Measurements from ENCODE around the gene SERPINB6.
"Not testable (repeated sequence)": the region's sequence is repeated elsewhere in the genome, so short reads cannot be mapped to it uniquely, and the experiment has no call there.

SERPINB6 gene

DNA sequence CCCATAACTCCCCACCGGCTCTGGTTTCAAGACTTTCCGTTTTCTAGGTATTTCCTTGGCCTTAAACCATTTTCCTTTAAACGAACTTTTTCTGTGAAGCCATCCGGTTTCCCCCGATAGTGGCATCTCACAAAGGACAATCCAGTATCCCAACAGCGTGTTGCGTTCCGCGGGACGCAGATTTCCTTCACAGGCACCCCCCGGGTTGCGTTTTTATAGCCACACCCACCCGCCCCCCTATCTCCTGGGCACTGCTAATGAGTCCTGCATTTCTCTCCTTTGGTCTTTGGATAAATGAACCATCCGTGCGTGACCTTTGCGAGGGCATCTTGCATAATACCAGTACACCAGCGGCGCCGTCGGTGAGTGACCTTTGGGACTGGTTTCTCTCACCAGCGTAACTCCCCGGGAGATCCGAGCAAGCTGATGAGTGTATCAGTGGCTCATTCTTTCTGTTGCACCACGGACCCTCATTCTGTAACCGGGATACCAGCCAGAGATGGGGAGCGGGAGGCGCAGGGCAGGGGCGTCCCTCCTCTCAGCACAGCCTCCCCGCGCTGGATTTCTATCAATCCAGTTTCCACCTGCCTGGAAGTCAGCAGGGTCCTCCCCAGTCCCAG, 27.7 kb upstream of the SERPINB6 start:
- no peak for DNase-seq

DNA sequence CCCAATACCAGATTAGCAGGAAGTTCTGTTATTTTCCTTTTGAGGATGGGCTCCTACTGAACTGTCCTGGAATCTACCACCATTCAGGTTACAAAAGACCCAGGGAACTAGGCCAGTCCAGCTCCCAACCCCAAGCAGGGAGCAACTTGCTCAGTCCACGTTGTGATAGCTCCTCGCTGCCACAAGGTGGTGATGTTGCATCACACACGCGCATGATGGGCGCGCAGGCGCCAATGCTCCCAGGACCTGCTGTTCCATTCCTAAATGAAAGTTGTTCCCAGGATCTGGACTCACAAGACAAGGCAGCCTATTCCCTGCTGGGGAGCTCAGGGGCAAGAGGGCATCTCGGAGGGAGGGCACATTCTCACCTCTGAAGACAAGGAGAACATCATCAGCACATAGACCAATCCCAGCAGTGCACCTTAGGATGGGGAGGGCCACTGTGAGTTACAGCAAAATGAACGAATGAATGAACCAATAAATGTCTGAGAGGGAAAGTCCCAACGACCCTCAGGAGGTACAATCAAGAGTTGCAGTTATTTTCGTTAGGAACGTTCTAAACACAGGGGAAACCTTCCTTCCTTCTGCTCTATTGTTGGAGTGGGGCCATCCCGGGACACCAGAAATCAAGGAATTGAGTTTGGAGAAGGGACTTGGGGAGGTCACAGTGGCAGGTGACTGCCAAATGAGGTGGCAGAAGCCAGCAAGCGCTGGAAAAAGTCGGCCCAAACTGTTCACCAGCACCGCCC, 27.1 kb upstream of the SERPINB6 start:
- DNase-seq = not testable (repeated sequence)

DNA sequence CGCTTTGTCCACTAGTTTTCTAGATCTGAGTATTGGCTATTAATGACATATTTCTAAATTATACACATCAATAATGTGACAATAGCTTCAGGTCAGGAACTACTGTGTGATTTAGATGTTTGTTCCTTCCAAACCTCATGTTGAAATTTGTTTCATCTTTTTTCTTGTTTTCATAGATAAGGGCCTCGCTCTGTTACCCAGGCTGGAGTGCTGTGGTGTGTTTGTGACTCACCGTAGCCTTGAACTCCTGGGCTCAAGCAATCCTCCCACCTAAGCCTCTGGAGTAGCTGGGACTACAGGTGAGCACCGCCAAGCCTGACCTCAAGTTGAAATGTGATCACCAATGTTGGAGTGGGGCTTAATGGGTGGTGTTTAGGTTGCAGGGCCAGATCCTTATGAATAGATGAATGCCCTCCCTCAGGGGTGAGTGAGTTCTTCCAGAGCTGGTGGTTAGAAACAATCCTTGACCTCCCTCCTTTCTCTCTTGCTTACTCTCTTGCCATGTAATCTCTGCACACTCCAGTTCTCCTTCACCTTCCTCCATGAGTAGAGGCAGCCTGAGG, 22.5 kb upstream of the SERPINB6 start:
- DNase-seq = no peak

DNA sequence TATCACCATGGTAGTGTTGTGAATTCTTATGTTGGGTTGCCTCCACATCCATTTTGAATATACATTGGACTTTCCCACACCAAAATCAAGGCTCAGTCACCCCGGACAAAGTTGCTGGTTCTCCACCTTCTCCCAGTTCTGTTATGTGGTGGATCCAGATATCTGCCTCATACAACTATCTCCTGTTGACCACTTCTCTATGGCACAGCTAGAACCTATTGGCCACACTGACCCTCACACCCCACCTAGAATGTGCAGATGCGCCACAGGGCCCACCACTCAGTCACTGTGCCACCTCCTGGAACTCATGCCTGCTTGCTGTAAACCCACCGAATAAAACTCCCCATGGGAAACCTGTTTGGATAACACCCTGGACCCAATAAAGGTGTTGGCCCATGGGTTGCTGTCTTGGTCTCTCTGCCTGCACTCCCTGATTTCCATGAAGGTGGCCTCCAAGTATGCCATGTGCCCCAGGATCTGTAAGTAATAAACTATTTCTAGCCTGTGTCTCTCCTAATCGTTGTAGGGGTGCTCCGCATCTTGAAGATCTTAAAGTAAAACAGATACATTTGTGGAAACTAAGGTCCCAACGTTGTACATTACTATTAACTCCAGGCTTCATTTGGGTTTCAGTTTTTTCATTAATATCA, 21.1 kb upstream of the SERPINB6 start:
- DNase-seq = no peak

DNA sequence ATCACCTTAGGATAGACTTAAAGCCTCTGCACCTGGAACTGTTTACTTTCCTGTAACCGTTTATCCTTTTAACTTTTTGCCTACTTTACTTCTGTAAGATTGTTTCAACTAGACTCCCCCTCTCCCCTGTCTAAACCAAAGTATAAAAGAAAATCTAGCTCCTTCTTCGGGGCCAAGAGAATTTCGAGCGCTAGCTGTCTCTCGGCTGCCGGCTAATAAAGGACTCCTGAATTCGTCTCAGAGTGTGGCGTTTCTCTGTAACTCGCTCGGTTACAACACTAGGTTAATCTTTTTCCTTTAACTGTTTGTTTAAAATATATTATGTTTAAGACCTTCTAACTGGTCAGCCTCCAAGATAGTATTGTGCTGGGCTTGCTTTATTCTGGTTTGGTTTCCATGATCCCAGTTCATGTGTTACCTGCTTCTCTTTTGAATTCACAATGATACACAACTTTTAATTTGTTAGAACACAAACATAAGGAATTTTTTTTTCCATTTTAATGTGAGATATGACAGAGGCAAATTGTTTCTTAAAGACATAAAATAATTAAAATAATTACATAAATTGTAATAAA, 19.7 kb upstream of the SERPINB6 start:
- DNase-seq = no peak

DNA sequence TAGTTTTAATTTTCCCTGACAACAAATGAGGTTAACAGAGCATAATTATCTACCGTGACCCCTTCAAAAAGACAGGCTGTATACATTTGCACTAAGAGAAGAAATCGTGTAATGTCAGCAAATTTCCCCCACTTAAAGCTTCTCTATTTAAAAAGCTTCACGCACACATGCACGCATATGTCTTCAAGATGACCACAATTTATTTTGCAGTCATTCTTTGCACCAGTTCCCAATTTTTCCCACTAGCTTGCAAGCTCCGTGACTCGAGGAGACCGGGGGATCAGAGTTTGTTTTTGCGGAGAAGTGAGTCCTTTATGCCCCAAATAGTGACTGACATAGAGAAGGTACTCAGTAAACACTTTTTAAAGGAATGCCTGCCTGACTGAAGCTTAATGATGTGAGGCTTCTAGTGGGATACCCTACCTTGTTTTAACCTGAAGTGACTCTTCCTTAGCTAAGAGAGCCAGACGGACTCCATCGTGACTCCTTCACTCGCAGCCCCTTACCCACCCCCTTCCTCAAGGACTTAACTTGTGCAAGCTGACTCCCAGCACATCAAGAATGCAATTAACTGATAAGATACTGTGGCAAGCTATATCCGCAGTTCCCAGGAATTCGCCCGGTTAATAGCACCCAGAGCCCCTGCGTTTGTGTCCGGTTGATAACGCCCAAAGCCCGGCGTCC, 19.0 kb upstream of the SERPINB6 start:
- no peak for DNase-seq

DNA sequence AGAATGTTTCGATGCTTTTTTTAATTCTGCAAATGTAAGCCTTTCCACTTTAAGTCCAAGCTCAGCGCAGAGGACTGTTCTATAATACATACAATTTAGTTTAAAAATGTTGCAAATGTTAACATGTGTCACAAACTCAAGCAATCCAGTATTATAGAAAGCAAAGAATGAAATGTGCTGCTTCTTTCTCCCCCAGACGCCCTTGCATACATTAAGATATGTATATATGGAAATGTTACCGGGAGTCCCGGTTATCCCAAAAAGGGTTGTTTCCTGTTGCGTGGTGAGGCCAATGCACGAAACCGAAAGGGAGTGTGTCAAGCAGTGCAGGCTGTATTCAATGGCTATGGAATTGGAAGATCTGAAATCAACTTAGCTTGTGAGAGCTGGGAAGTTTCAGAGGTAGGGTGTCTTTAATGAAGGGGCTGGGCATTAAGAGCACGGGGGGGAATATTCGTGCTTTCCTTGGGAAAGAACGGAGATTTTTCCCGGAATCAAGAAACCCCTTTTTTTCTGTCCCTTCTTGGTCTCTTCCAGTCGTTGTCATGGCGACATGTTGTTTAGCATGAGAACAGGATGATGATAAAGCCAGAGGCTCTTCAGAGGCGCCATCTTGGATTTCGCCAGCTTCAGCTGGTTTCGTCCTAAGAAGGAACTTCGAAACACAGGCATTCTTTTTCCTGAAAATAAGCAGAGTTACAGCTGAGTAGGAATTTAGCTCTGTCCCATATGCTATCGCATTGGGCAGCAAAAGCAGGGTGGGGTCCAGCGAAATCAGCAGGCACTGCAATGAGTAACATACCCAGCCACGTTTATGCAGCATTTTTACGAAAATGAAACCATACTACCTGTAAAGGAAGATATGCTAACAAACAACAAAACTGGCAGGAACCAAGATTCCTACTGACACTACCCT, 18.2 kb upstream of the SERPINB6 start:
- DNase-seq = peak; percentile 84

DNA sequence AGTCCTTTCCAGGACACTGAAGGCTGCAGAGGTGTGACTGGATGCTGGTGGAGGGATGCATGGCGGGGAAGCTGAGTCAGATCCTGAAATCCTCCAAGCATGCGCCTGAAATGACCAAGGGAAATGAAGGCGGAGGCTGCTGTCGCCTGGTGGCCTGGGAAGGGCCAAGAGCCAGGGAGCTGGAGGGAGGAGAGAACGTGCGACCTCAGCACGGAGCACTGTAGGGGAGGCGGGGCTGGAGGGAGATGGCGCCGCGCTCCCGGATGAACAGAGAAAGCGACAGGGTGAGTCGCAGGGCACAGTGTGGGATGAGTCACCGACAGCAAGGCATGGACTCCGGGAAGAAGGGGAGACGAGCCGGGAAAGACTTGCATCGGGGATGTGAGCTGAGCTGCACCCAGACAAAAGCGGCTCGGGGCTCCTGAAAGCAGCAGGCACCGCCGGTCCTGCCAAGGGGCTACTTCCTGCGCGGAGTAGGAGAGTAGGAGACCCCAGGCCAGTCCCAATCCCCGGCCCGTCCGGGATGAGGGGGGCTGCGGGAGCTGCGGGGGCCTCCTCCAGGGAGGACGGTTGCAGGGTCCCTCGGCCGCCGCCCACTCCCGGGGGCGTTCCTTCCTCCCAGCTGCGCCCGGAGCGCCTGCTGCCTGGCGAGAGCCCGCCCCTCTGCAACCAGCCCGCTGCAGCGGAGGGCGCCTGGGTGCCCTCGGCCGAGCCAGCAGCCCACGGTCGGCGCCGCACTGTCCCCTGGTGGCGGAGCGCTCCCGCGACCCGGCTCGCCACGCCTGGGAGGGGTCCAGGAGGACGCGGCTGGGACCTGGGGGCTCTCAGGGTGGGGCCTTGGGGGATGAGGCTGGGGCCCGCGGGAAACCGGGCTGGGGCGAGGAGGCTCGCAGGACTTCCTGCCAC, 17.3 kb upstream of the SERPINB6 start:
- peak; percentile 67 for DNase-seq

DNA sequence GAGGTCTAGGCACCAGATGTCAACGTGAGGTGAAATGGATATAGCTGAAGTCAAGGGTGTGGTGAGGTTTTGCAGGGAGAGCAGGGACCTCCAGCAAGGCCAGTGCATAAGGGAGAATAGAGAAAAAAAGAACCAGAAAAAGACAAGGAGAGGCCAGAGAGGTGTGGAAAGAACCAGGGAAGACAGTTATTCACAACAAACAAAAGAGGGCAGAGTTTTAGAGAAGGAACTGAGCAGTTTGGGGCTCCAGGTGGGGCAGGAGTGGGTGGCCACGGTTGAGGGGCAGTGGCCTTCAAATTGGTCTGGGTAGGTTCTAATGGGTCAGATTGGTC, 16.7 kb upstream of the SERPINB6 start:
- DNase-seq = no peak

DNA sequence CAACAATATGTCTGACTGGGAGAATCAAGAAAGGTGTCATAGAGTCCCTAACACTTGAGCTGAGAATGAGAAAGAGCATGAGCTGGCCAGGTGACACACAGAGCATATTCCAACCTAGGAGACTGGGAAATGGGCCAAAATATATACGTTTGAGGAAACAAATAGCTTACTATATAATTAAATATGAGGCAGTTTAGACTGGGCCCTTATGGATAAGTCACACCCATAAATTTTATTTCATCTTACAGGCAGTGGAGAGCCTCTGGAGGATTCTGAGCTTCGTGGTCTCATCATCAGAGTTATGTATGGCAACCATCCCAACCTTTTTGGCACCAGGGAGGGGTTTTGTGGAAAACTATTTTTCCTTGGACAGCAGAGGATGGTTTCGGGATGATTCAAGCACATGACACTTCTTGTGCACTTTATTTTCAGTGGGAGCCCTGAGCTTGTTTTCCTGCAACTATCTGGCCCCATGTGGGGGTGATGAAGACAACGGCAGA, 15.4 kb upstream of the SERPINB6 start:
- no peak for DNase-seq

DNA sequence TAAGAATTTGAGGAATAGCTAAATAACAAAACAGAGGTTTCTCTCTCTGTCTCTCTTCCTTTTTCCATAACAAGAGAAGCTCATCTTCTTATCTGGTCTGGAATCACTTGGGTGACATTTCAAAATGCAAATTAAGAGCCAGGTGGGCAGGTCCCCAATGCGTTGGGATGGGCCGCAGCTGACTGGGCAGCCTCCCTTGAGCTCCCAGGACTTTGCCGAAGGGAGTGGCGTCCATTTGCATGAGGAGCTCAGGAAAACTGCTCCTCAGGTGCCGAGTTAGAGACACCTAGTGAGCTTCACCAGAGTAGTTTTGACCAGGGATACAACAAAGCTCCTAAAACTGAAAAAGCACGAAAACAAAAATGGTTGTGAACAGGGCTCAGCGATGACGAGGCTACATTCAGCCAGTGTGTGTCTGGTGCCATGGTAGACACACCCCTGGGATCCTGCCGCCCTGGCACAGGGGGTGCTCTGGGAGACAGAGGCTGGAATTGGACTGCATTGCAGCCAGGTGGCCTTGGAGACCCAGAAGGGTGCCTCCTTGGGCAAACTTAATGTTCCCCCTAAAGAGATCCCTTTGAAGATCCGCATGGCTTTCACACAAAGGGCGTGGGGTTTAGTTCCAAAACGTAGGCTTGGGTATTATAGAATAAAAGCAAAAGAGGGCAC, 13.5 kb upstream of the SERPINB6 start:
- no peak for DNase-seq

DNA sequence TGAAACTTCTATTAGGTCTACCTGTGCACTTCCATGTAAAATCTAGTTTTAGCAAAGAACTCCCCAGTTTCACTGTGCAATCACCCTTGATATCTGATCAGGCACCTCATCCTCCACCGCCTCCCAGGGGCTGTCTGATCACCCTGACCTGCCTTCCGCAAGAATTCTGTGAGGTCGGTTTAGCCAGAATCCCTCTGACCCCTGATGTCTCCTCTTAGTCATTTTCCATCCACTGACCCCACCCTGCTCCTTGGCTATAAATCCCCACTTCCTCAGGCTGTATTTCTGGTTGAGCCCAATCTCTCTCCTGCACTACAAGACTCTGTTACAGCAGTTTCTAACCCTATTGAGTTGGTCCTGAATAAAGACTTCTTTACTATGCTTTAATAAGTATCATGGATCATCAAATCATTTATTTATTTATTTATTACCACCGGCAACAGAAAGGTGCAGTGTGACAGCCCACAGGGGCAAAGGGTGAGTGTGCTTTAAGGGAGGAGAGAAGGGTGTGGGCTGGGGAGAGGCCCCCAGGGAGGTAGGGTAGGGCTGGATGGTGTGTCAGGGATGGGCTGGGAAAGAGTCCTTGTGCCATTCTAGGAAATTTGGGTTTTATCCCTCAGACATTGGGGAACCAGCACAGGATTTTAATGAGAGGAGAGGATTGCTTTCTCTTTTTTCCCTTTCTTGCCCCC, 11.2 kb upstream of the SERPINB6 start:
- no peak for DNase-seq

DNA sequence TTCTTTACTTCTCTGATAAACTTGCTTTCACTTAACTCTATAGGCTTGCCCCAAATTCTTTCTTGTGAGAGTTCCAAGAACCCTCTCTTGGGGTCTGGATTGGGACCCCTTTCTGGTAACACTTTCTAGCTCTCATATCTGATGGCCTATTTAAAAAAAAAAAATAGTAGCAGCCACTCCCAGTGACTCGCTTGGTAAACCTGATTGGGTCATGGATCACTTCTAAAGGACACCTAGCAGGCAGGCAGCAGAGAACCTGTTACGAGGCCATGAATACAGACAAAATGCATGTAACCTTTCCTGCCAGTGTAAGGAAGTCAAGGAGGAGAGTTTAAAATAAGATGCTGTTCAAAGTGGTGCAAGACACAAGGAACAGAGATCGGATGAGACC, 9.1 kb upstream of the SERPINB6 start:
- no peak for DNase-seq

DNA sequence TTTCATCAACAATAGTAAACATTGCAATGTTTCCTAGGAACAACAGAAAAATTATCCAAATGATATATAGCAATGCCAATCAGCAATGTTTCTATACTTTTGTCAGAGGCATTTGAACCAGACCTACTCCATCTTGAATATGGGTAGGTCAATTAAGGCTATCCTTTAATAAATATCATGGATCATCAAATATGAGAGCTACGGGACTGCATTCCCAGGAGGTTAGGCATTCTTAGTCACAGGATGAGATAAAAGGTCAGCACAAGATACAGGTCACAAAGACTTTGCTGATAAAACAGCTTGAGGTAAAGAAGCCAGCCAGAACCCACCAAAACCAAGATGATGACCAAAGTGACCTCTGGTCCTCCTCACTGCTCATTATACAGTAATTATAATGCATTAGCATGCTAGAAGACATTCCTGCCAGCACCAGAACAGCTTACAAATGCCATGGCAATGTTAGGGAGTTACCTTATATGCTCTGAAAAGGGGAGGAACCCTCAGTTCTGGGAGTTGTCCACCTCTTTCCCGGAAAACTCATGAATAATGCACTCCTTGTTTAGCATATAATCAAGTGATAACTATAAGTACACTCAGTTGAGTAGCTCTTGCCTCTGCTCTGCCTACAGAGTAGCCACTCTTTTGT, 8.6 kb upstream of the SERPINB6 start:
- DNase-seq = no peak

DNA sequence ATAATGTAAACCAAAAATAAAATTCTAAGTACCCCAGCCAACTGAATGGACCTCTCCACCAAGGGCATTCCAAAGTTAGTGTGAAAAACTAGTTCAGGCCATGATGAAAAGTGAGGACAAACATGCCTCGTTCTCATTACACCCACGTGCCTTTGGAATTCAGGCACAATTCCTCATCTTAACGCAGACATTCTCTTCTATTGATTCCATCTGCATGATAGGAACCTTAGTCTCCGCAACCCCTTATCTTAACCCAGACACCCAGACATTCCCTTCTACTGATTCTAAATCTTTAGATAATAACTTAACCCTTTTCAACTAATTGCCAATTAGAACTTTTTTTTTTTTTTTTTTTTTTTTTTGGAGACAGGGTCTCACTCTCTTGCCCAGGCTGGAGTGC, 7.6 kb upstream of the SERPINB6 start:
- no peak for DNase-seq

DNA sequence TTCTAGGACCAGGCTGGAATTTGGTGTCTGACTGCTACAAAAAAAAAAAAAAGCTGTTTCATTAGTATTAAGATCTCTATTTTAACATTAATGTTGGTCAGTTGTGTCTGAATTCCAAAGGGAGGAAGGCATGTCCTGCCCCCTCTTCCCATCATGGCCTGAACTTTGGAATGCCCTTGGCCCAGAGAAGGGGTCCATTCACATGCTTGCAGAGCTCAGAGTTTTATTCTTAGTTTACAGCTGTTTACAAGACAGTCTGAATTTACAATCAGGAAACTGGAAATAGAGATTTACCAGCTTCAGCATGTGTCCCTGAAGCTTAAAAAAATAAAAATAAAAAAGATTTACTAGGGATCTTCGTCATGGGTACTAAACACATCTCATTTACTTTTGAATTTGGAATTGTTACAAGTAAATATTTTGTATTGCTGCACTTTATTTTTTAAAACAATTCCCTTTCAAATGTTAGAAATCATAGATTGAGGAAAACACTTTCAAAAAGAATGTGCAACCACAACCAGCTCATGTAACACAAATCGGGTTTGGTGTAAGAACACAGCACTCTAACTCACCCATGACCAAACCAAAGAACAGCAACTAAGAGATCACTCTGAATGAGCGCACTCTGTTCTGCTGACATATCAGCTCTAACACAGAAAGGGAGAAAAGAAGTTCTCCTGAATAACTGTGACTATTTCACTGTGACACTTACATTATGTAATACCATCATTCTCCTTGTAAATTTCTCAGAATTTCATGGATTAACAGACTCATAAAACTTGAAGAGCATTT, 6.6 kb upstream of the SERPINB6 start:
- no peak for DNase-seq

DNA sequence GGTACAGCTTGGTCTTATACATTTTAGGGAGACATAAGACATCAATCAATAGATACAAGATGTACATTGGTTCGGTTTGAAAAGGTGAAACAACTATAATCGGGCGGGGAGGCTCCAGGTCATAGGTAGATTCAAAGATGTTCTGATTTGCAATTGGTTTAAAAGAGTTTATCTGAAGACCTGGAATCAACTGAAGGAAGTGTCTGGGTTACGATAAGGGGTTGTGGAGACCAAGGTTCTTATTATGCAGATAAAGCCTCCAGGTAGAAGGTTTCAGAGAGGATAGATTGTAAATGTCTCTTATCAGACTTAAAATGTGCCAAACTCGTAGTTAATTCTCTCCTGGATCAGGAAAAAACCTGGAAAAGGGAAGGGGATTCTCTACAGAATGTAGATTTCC, 5.9 kb upstream of the SERPINB6 start:
- DNase-seq = no peak

DNA sequence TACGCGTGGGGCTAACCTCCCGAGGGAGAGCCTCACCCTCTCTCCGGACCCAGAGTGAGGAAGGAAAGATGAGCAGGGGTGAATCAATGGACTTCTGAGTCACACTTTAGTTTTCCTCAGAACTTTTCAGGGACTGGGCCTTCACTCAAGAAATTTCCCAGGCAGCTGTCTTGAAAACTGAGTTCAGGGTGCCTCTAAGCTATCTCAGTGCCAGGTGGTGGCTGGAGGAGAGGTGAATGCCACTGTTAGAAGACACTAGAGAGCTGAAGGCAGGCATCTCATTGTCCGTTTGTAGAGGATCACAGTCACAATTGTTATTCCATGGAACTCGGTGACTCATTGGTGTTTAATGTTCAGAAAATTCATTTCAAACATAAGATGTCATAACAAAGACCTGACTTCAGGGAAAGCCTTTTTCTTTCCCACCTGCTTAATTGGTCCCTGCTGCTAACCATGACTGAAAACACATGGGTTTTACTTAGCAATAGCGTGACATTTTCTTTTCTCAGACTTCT, 5.3 kb upstream of the SERPINB6 start:
- no peak for DNase-seq
